NCI-H1048 (cell line): ENCODE data around the gene PFDN4.

Source experiments
- DNase-seq: peaks from one replicate; lab custom pipeline; 2025; lab: John Stamatoyannopoulos, UW

Gene PFDN4

DNA sequence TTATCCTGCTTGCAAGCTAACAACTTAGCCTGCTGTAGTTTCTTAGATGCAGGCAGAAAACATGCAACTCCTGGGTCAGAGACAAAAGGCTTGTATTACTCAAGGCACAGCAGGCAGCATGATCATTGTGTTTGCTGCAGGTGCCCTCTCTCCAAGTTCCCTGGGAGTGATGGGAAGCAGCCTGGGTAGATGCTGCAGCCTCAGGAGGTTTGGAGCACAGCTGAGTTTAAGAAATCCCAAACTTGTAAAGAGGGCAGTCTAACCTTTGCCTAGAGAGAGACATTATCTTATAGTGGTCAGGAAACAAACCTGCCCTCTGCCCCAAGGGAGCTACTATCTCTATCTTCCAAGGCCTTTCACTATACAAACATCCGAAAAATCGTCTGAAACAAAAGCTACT lies 61.1 kb downstream of the PFDN4 start:
- no peak for DNase-seq
